ENCODE data around the gene TRIM50. TPM values are rescaled to one million over a fixed set of nuclear protein-coding genes. Genes with fewer than 3 reads are reported as not detected.

Gene TRIM50
- total RNA-seq, 1 experiment from 2014 or later, result not detected

- Histone ChIP-seq H4K20me1 (ENCODE audit: insufficient read depth) (no peaks in the 10 kb centered on the region), H3K9me3 (ENCODE audit: insufficient read depth, low read depth) (no peaks in the 10 kb centered on the region), H3K79me2 (ENCODE audit: low read depth) (no peaks in the 10 kb centered on the region), H3K27ac (no peak overlapping the region), H3K9me2 (ENCODE audit: insufficient read depth) (no peaks in the 10 kb centered on the region), H3K27me3 (ENCODE audit: insufficient read depth, low read depth) (no peaks in the 10 kb centered on the region), H3K4me2 (no peak overlapping the region), H3K36me3 (ENCODE audit: low read depth) (no peaks in the 10 kb centered on the region), H3K4me1 (replicated peaks; ENCODE audit: insufficient read depth) (no peaks in the 10 kb centered on the region), H3F3A (ENCODE audit: insufficient read depth, low read depth) (no peaks in the 10 kb centered on the region), H3K4me3 (no peak overlapping the region), H2AFZ (no peak overlapping the region)
- TF ChIP-seq EZH2 (IDR thresholded peaks at IDR 0.05; ENCODE audit: low read depth) (no peak), CTCF (conservative IDR thresholded peaks at IDR 0.05) (no peak)
- DNase-seq, result no peak
- intact Hi-C loops (cut with micrococcal nuclease; ENCODE audit: unreplicated experiment), result no loop called here
- ChIA-PET CTCF (no interaction called here), POLR2A (ENCODE audit: unreplicated experiment) (no interaction called here)
- no TSS peak for BruUV-seq (replicated peaks)
Observed at GRCh38 chr7:73350306-73351068, 22.6 kb upstream of the TRIM50 start.

- H3F3A ChIP-seq (ENCODE audit: insufficient read depth, low read depth), result no peaks in the 10 kb centered on the region
- H3K4me1 ChIP-seq (replicated peaks; ENCODE audit: insufficient read depth), result no peaks in the 10 kb centered on the region
- H3K36me3 ChIP-seq (ENCODE audit: low read depth), result no peaks in the 10 kb centered on the region
- H2AFZ ChIP-seq, result no peak overlapping the region
- ChIA-PET POLR2A (ENCODE audit: unreplicated experiment) (no interaction called here), CTCF (no interaction called here)
- H3K27ac ChIP-seq, result no peak overlapping the region
- TF ChIP-seq EZH2 (IDR thresholded peaks at IDR 0.05; ENCODE audit: low read depth) (no peak), CTCF (conservative IDR thresholded peaks at IDR 0.05) (no peak)
- no peaks in the 10 kb centered on the region for H3K9me2 ChIP-seq (ENCODE audit: insufficient read depth)
- no peak overlapping the region for H3K4me3 ChIP-seq
- H4K20me1 ChIP-seq (ENCODE audit: insufficient read depth), result no peaks in the 10 kb centered on the region
- no peaks in the 10 kb centered on the region for H3K27me3 ChIP-seq (ENCODE audit: insufficient read depth, low read depth)
- no TSS peak for BruUV-seq (replicated peaks)
- intact Hi-C loops (cut with micrococcal nuclease; ENCODE audit: unreplicated experiment), result no loop called here
- no peaks in the 10 kb centered on the region for H3K9me3 ChIP-seq (ENCODE audit: insufficient read depth, low read depth)
- DNase-seq, result no peak
- no peaks in the 10 kb centered on the region for H3K79me2 ChIP-seq (ENCODE audit: low read depth)
- H3K4me2 ChIP-seq, result no peak overlapping the region
Observed at GRCh38 chr7:73349763-73350162, 21.9 kb upstream of the TRIM50 start.

- H3K27me3 ChIP-seq (ENCODE audit: insufficient read depth, low read depth), result no peaks in the 10 kb centered on the region
- peaks cover 8% of the 10 kb centered on the region; the same call in 1 of the 2 replicates for H3K4me1 ChIP-seq (replicated peaks; ENCODE audit: insufficient read depth)
- no peak overlapping the region for H2AFZ ChIP-seq
- intact Hi-C loops (cut with micrococcal nuclease; ENCODE audit: unreplicated experiment), result no loop called here
- H3F3A ChIP-seq (ENCODE audit: insufficient read depth, low read depth), result no peaks in the 10 kb centered on the region
- H4K20me1 ChIP-seq (ENCODE audit: insufficient read depth), result no peaks in the 10 kb centered on the region
- BruUV-seq (replicated peaks), result no TSS peak
- no peaks in the 10 kb centered on the region for H3K79me2 ChIP-seq (ENCODE audit: low read depth)
- ChIA-PET CTCF (no interaction called here), POLR2A (ENCODE audit: unreplicated experiment) (no interaction called here)
- no peak for DNase-seq
- no peaks in the 10 kb centered on the region for H3K9me2 ChIP-seq (ENCODE audit: insufficient read depth)
- no peak overlapping the region for H3K27ac ChIP-seq
- H3K4me3 ChIP-seq, result no peak overlapping the region
- no peak overlapping the region for H3K4me2 ChIP-seq
- no peaks in the 10 kb centered on the region for H3K36me3 ChIP-seq (ENCODE audit: low read depth)
- H3K9me3 ChIP-seq (ENCODE audit: insufficient read depth, low read depth), result no peaks in the 10 kb centered on the region
- TF ChIP-seq CTCF (conservative IDR thresholded peaks at IDR 0.05) (no peak), EZH2 (IDR thresholded peaks at IDR 0.05; ENCODE audit: low read depth) (no peak)
Observed at GRCh38 chr7:73345951-73346350, 18.1 kb upstream of the TRIM50 start.

Data from PC-9 (cell line).